HCT116 (cell line): Measurements from ENCODE around the gene KLHL24.

Experiments
- ATF3 ChIP-seq: IDR thresholded peaks from 2 replicates; pipeline ENCODE4 v1.6.1; 2012
- CTCF ChIP-seq, 3 experiments: fragments of 200-600 bp in 1 of 3; sonication (generic) in 1 of 3; IDR thresholded peaks in 2 of 3; conservative IDR thresholded peaks in 1 of 3; 2 replicates each; pipeline ENCODE4 v1.5.1; 2012 to 2017; ENCODE audit warnings: low read depth in 2 of 3, low read length in 2 of 3, antibody characterized with exemption in 1 of 3, borderline replicate concordance in 1 of 3, control low read depth in 1 of 3, mild to moderate bottlenecking in 1 of 3, mixed read lengths in 1 of 3, mixed run types in 1 of 3, moderate library complexity in 1 of 3; ENCODE audit not compliant: insufficient read depth in 1 of 3
- POLR2A ChIP-seq: IDR thresholded peaks from 2 replicates; pipeline ENCODE4 v1.7.0; 2011; ENCODE audit warnings: borderline replicate concordance; ENCODE audit not compliant: insufficient read depth, insufficient read length; ENCODE audit errors: extremely low read depth
- POLR2AphosphoS5 ChIP-seq: IDR thresholded peaks from 2 replicates; pipeline ENCODE4 v1.6.1; 2011; ENCODE audit warnings: mild to moderate bottlenecking, low read depth, low read length, moderate library complexity

GRCh38 chr3:183587336-183587735 is 48.1 kb upstream of the KLHL24 start:
- no peak for TF ChIP-seq CTCF (IDR thresholded peaks at IDR 0.05 in 2 of 3, conservative IDR thresholded peaks at IDR 0.05 in 1 of 3; ENCODE audit: borderline replicate concordance in 1 of 3, insufficient read depth in 1 of 3, low read depth in 2 of 3, low read length in 2 of 3)
- no peak for TF ChIP-seq POLR2AphosphoS5
- no peak for TF ChIP-seq ATF3
- no peak for TF ChIP-seq POLR2A
